ENCODE results near the gene ANKRD10.

Gene ANKRD10

GRCh38 chr13:110894086-110894485, 20.8 kb downstream of the ANKRD10 start:
- no peaks in the 10 kb centered on the region for H3K9me3 ChIP-seq (ENCODE audit: control insufficient read depth, insufficient read depth, low read depth, low read length)
- H3K4me3 ChIP-seq (ENCODE audit: low read depth, low read length) = no peak overlapping the region
- TF ChIP-seq ZNF280C (tag by site-specific recombination; IDR thresholded peaks at IDR 0.05) (no peak), HOXD13 (CRISPR knock-in tag; IDR thresholded peaks at IDR 0.05; ENCODE audit: borderline replicate concordance) (no peak), OVOL3 (tag by site-specific recombination; IDR thresholded peaks at IDR 0.05) (no peak), KLF7 (tag by site-specific recombination; IDR thresholded peaks at IDR 0.05; ENCODE audit: borderline replicate concordance) (no peak), ZFHX2 (tag by site-specific recombination; conservative IDR thresholded peaks at IDR 0.05) (no peak), ZNF561 (tag by site-specific recombination; IDR thresholded peaks at IDR 0.05; ENCODE audit: borderline replicate concordance) (no peak), ZNF391 (tag by site-specific recombination; IDR thresholded peaks at IDR 0.05; ENCODE audit: borderline replicate concordance, low read depth) (no peak), ZNF398 (tag by site-specific recombination; IDR thresholded peaks at IDR 0.05) (no peak), TSHZ1 (tag by site-specific recombination; IDR thresholded peaks at IDR 0.05; ENCODE audit: borderline replicate concordance) (no peak), ZNF202 (tag by site-specific recombination; IDR thresholded peaks at IDR 0.05; ENCODE audit: borderline replicate concordance) (no peak), ZNF426 (tag by site-specific recombination; IDR thresholded peaks at IDR 0.05) (no peak), ZFP37 (tag by site-specific recombination; IDR thresholded peaks at IDR 0.05) (no peak)

GRCh38 chr13:110893571-110893970, 21.3 kb downstream of the ANKRD10 start:
- no peak overlapping the region for H3K27ac ChIP-seq (ENCODE audit: extremely low read depth, low read depth, low read length)
- POLR2A ChIA-PET = no interaction called here
- CTCF ChIA-PET = interaction anchor here (0.6 to 0.9 kb wide), 2 partner anchors 73 to 210 kb away, joined by 3 read pairs; no protein-coding TSS in a partner anchor
- H3K36me3 ChIP-seq (ENCODE audit: control insufficient read depth in 2 of 2, insufficient read depth in 1 of 2, low read length in 2 of 2) = peaks cover 4 to 29% of the 10 kb centered on the region in 2 experiments; a peak in 2 of 3 replicates
- H3K4me1 ChIP-seq (ENCODE audit: control insufficient read depth, insufficient read depth, low read length) = no peaks in the 10 kb centered on the region
- TF ChIP-seq ZNF600 (tag by site-specific recombination; IDR thresholded peaks at IDR 0.05) (no peak), ZBTB17 (tag by site-specific recombination; IDR thresholded peaks at IDR 0.05) (0 out of 2 replicates have a peak, but pooled peaks have one; percentile 16)
- H3K9me3 ChIP-seq (ENCODE audit: control insufficient read depth, insufficient read depth, low read depth, low read length) = no peaks in the 10 kb centered on the region
- H3K4me3 ChIP-seq (ENCODE audit: low read depth, low read length) = no peak overlapping the region

More at GRCh38 chr13:110894086-110894485, 20.8 kb downstream of the ANKRD10 start:
- POLR2A ChIA-PET = no interaction called here
- H3K4me1 ChIP-seq (ENCODE audit: control insufficient read depth, insufficient read depth, low read length) = no peaks in the 10 kb centered on the region
- CTCF ChIA-PET = interaction anchor here (0.6 to 1.2 kb wide), 3 partner anchors 74 to 300 kb away, joined by 3 to 4 read pairs (median 3); no protein-coding TSS in a partner anchor
- no peak overlapping the region for H3K27ac ChIP-seq (ENCODE audit: extremely low read depth, low read depth, low read length)
- H3K36me3 ChIP-seq (ENCODE audit: control insufficient read depth in 2 of 2, insufficient read depth in 1 of 2, low read length in 2 of 2) = peaks cover 4 to 30% of the 10 kb centered on the region in 2 experiments; a peak in 2 of 3 replicates

Data from HEK293 (cell line).